ENCODE data around the gene TMEM234. TPM values are rescaled to one million over a fixed set of nuclear protein-coding genes. Genes with fewer than 3 reads are reported as not detected.

The TMEM234 gene
- total and polyA plus RNA-seq, 2 of the 13 experiments (the other 11 are each of a cell fraction or from before 2014, with no cell fraction given) = 6.1 to 9.0 TPM

DNA sequence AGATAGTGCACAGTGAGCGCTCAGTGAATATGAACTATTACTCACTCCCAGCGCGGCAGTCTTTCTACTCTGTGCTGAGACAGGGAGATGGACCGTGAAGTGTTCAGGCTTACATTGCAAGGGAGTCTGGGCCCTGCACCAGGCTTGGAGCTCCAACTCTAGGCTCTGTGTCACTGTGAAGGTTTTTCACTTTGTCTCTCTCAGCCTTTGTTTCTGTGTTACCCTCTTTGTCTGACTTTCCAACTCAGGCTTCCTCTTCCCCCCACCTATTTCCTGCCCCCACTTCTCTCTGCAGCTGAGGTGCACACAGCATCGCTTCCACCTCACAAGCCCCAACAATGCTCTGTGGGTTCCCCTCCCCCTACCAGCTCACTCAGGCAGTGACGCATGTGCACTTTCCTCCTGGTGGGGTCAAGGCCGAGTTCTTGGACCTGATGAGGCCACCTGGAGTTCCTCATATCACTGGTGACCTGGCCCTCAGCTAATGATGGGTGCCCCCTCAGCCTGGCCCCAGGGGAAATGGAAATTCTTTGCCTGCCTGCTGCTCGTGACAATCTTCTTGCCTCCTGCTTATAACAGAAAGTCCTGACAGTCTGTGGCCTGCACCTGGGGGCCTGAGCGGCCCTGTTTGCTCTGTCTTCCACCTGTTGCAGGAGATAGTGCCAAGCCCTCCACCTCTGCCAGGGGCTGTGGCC is 27.8 kb upstream of the TMEM234 start (continued):
- TF ChIP-seq, protein P1, sequence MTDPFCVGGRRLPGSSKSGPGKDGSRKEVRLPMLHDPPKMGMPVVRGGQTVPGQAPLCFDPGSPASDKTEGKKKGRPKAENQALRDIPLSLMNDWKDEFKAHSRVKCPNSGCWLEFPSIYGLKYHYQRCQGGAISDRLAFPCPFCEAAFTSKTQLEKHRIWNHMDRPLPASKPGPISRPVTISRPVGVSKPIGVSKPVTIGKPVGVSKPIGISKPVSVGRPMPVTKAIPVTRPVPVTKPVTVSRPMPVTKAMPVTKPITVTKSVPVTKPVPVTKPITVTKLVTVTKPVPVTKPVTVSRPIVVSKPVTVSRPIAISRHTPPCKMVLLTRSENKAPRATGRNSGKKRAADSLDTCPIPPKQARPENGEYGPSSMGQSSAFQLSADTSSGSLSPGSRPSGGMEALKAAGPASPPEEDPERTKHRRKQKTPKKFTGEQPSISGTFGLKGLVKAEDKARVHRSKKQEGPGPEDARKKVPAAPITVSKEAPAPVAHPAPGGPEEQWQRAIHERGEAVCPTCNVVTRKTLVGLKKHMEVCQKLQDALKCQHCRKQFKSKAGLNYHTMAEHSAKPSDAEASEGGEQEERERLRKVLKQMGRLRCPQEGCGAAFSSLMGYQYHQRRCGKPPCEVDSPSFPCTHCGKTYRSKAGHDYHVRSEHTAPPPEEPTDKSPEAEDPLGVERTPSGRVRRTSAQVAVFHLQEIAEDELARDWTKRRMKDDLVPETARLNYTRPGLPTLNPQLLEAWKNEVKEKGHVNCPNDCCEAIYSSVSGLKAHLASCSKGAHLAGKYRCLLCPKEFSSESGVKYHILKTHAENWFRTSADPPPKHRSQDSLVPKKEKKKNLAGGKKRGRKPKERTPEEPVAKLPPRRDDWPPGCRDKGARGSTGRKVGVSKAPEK (CRISPR knock-in tag; IDR thresholded peaks at IDR 0.05; ENCODE audit: borderline replicate concordance) = no peak
- TF ChIP-seq, protein P2, sequence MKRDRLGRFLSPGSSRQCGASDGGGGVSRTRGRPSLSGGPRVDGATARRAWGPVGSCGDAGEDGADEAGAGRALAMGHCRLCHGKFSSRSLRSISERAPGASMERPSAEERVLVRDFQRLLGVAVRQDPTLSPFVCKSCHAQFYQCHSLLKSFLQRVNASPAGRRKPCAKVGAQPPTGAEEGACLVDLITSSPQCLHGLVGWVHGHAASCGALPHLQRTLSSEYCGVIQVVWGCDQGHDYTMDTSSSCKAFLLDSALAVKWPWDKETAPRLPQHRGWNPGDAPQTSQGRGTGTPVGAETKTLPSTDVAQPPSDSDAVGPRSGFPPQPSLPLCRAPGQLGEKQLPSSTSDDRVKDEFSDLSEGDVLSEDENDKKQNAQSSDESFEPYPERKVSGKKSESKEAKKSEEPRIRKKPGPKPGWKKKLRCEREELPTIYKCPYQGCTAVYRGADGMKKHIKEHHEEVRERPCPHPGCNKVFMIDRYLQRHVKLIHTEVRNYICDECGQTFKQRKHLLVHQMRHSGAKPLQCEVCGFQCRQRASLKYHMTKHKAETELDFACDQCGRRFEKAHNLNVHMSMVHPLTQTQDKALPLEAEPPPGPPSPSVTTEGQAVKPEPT (CRISPR knock-in tag; IDR thresholded peaks at IDR 0.05; ENCODE audit: low read depth) = no peak
- TF ChIP-seq ZNF660 (CRISPR knock-in tag; IDR thresholded peaks at IDR 0.05; ENCODE audit: borderline replicate concordance, low read depth) (no peak), ARHGAP35 (CRISPR knock-in tag; IDR thresholded peaks at IDR 0.05; ENCODE audit: borderline replicate concordance) (peak; percentile 88; the same call in 1 of the 2 replicates), HOXD1 (CRISPR knock-in tag; IDR thresholded peaks at IDR 0.05) (no peak), ZFX (CRISPR knock-in tag; IDR thresholded peaks at IDR 0.05; ENCODE audit: low read depth) (peak; percentile 75), HNF4G (IDR thresholded peaks at IDR 0.05; ENCODE audit: borderline replicate concordance, low read depth, low read length) (peak; percentile 74; the same call in 1 of the 2 replicates), HNF4G (CRISPR knock-in tag; IDR thresholded peaks at IDR 0.05; ENCODE audit: borderline replicate concordance, low read depth) (peak; percentile 68; the same call in 1 of the 2 replicates), ZNF761 (CRISPR knock-in tag; conservative IDR thresholded peaks at IDR 0.05) (0 out of 2 replicates have a peak, but pooled peaks have one; percentile 70), EEA1 (CRISPR knock-in tag; IDR thresholded peaks at IDR 0.05; ENCODE audit: borderline replicate concordance) (no peak), RBAK (CRISPR knock-in tag; IDR thresholded peaks at IDR 0.05) (0 out of 2 replicates have a peak, but pooled peaks have one; percentile 23), ZMYM3 (CRISPR knock-in tag; IDR thresholded peaks at IDR 0.05) (peak; percentile 89), MATR3 (CRISPR knock-in tag; IDR thresholded peaks at IDR 0.05) (no peak), ZNF282 (IDR thresholded peaks at IDR 0.05; ENCODE audit: partially characterized antibody) (no peak), PHF20 (CRISPR knock-in tag; IDR thresholded peaks at IDR 0.05) (peak; percentile 65), NAIF1 (CRISPR knock-in tag; IDR thresholded peaks at IDR 0.05; ENCODE audit: borderline replicate concordance) (no peak)
- TF ChIP-seq, protein P3, sequence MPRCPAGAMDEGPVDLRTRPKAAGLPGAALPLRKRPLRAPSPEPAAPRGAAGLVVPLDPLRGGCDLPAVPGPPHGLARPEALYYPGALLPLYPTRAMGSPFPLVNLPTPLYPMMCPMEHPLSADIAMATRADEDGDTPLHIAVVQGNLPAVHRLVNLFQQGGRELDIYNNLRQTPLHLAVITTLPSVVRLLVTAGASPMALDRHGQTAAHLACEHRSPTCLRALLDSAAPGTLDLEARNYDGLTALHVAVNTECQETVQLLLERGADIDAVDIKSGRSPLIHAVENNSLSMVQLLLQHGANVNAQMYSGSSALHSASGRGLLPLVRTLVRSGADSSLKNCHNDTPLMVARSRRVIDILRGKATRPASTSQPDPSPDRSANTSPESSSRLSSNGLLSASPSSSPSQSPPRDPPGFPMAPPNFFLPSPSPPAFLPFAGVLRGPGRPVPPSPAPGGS (CRISPR knock-in tag; IDR thresholded peaks at IDR 0.05) = peak; percentile 42; the same call in 1 of the 2 replicates
- TF ChIP-seq, protein P4, sequence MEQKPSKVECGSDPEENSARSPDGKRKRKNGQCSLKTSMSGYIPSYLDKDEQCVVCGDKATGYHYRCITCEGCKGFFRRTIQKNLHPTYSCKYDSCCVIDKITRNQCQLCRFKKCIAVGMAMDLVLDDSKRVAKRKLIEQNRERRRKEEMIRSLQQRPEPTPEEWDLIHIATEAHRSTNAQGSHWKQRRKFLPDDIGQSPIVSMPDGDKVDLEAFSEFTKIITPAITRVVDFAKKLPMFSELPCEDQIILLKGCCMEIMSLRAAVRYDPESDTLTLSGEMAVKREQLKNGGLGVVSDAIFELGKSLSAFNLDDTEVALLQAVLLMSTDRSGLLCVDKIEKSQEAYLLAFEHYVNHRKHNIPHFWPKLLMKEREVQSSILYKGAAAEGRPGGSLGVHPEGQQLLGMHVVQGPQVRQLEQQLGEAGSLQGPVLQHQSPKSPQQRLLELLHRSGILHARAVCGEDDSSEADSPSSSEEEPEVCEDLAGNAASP (CRISPR knock-in tag; IDR thresholded peaks at IDR 0.05; ENCODE audit: borderline replicate concordance) = peak; percentile 95
- TF ChIP-seq, protein P5, sequence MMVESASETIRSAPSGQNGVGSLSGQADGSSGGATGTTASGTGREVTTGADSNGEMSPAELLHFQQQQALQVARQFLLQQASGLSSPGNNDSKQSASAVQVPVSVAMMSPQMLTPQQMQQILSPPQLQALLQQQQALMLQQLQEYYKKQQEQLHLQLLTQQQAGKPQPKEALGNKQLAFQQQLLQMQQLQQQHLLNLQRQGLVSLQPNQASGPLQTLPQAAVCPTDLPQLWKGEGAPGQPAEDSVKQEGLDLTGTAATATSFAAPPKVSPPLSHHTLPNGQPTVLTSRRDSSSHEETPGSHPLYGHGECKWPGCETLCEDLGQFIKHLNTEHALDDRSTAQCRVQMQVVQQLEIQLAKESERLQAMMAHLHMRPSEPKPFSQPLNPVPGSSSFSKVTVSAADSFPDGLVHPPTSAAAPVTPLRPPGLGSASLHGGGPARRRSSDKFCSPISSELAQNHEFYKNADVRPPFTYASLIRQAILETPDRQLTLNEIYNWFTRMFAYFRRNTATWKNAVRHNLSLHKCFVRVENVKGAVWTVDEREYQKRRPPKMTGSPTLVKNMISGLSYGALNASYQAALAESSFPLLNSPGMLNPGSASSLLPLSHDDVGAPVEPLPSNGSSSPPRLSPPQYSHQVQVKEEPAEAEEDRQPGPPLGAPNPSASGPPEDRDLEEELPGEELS (CRISPR knock-in tag; IDR thresholded peaks at IDR 0.05) = peak; percentile 76
